ENCODE measurements around the gene CAMK1D. TPM values are rescaled to one million over a fixed set of nuclear protein-coding genes. Genes with fewer than 3 reads are reported as not detected.

CAMK1D gene
- total and polyA plus RNA-seq, 10 of the 15 experiments (the other 5 are each of a cell fraction or from before 2014, with no cell fraction given) = 2.1 to 35.5 (median 14.7) TPM

DNA sequence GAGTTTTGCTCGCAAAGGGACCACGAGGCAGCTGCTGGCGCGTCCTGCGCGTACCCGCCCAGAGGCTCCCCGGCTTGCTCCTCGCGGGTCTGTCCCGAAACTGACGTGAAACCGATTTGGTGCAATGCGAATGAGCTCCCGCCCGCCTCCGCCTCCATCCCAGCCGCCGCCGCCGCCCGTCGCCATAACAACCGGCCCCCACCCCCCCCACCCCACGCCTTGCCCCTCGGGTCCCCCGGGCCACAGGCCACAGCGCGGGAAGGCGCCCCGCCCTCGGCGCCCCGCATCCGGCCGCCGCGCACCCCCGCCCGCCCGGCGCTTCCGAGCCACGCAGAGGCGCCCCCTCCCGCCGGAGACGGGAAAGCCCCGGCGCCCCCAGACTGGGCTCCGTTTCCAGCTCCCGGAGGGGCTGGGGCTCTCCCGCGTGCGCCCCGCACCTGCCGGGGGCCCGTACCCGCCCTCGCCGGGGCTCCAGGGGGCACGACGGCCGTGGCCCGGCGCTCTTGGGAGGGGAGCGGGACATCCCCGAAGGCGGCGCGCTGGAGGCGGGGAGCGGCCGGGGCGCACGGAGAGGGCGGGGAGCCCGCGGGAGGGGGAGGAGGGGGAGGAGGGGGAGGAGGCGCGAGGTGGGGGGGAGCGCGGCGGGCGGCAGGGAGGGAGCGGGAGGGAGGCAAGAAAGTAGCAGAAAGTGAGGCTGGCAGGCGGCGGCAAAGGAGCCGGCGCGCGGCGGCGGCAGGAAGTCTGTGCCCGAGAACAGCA is at the start of gene CAMK1D (continued):
- TF ChIP-seq, protein P1, sequence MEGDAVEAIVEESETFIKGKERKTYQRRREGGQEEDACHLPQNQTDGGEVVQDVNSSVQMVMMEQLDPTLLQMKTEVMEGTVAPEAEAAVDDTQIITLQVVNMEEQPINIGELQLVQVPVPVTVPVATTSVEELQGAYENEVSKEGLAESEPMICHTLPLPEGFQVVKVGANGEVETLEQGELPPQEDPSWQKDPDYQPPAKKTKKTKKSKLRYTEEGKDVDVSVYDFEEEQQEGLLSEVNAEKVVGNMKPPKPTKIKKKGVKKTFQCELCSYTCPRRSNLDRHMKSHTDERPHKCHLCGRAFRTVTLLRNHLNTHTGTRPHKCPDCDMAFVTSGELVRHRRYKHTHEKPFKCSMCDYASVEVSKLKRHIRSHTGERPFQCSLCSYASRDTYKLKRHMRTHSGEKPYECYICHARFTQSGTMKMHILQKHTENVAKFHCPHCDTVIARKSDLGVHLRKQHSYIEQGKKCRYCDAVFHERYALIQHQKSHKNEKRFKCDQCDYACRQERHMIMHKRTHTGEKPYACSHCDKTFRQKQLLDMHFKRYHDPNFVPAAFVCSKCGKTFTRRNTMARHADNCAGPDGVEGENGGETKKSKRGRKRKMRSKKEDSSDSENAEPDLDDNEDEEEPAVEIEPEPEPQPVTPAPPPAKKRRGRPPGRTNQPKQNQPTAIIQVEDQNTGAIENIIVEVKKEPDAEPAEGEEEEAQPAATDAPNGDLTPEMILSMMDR (IDR thresholded peaks at IDR 0.05 in 2 of 3, conservative IDR thresholded peaks at IDR 0.05 in 1 of 3; ENCODE audit: control insufficient read depth in 2 of 3, extremely low read depth in 1 of 3, insufficient read depth in 1 of 3, low read depth in 3 of 3, low read length in 3 of 3) = peak; percentile 9 to 19 (median 15); a peak in 1 of 6 replicates
- TF ChIP-seq, protein P2, sequence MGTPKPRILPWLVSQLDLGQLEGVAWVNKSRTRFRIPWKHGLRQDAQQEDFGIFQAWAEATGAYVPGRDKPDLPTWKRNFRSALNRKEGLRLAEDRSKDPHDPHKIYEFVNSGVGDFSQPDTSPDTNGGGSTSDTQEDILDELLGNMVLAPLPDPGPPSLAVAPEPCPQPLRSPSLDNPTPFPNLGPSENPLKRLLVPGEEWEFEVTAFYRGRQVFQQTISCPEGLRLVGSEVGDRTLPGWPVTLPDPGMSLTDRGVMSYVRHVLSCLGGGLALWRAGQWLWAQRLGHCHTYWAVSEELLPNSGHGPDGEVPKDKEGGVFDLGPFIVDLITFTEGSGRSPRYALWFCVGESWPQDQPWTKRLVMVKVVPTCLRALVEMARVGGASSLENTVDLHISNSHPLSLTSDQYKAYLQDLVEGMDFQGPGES (IDR thresholded peaks at IDR 0.05) = no peak
- TF ChIP-seq, protein P3, sequence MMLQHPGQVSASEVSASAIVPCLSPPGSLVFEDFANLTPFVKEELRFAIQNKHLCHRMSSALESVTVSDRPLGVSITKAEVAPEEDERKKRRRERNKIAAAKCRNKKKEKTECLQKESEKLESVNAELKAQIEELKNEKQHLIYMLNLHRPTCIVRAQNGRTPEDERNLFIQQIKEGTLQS (IDR thresholded peaks at IDR 0.05; ENCODE audit: borderline replicate concordance, extremely low read depth, low read depth, low read length) = no peak
- TF ChIP-seq, protein P4, sequence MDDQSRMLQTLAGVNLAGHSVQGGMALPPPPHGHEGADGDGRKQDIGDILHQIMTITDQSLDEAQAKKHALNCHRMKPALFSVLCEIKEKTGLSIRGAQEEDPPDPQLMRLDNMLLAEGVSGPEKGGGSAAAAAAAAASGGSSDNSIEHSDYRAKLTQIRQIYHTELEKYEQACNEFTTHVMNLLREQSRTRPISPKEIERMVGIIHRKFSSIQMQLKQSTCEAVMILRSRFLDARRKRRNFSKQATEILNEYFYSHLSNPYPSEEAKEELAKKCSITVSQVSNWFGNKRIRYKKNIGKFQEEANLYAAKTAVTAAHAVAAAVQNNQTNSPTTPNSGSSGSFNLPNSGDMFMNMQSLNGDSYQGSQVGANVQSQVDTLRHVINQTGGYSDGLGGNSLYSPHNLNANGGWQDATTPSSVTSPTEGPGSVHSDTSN (IDR thresholded peaks at IDR 0.05; ENCODE audit: insufficient replicate concordance, low read depth, low read length) = no peak
- peak; percentile 51; the same call in 1 of the 2 replicates for TF ChIP-seq RB1 (IDR thresholded peaks at IDR 0.05; ENCODE audit: borderline replicate concordance)
- peak; percentile 64; the same call in 1 of the 2 replicates for TF ChIP-seq TARDBP (IDR thresholded peaks at IDR 0.05; ENCODE audit: borderline replicate concordance)
- no peak for TF ChIP-seq RBBP5 (conservative IDR thresholded peaks at IDR 0.05)
- TF ChIP-seq, protein P5, sequence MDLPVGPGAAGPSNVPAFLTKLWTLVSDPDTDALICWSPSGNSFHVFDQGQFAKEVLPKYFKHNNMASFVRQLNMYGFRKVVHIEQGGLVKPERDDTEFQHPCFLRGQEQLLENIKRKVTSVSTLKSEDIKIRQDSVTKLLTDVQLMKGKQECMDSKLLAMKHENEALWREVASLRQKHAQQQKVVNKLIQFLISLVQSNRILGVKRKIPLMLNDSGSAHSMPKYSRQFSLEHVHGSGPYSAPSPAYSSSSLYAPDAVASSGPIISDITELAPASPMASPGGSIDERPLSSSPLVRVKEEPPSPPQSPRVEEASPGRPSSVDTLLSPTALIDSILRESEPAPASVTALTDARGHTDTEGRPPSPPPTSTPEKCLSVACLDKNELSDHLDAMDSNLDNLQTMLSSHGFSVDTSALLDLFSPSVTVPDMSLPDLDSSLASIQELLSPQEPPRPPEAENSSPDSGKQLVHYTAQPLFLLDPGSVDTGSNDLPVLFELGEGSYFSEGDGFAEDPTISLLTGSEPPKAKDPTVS (IDR thresholded peaks at IDR 0.05; ENCODE audit: low read depth, low read length) = no peak
- no peak for TF ChIP-seq NFIC (IDR thresholded peaks at IDR 0.05; ENCODE audit: low read depth, low read length)
- TF ChIP-seq IKZF2 (IDR thresholded peaks at IDR 0.05) = peak in 1 of 2 experiments; percentile 28; a peak in 2 of 4 replicates
- TF ChIP-seq, protein P6, sequence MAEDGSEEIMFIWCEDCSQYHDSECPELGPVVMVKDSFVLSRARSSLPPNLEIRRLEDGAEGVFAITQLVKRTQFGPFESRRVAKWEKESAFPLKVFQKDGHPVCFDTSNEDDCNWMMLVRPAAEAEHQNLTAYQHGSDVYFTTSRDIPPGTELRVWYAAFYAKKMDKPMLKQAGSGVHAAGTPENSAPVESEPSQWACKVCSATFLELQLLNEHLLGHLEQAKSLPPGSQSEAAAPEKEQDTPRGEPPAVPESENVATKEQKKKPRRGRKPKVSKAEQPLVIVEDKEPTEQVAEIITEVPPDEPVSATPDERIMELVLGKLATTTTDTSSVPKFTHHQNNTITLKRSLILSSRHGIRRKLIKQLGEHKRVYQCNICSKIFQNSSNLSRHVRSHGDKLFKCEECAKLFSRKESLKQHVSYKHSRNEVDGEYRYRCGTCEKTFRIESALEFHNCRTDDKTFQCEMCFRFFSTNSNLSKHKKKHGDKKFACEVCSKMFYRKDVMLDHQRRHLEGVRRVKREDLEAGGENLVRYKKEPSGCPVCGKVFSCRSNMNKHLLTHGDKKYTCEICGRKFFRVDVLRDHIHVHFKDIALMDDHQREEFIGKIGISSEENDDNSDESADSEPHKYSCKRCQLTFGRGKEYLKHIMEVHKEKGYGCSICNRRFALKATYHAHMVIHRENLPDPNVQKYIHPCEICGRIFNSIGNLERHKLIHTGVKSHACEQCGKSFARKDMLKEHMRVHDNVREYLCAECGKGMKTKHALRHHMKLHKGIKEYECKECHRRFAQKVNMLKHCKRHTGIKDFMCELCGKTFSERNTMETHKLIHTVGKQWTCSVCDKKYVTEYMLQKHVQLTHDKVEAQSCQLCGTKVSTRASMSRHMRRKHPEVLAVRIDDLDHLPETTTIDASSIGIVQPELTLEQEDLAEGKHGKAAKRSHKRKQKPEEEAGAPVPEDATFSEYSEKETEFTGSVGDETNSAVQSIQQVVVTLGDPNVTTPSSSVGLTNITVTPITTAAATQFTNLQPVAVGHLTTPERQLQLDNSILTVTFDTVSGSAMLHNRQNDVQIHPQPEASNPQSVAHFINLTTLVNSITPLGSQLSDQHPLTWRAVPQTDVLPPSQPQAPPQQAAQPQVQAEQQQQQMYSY (CRISPR knock-in tag; IDR thresholded peaks at IDR 0.05) = no peak
- no peak for TF ChIP-seq PML (IDR thresholded peaks at IDR 0.05; ENCODE audit: low read length)
- no peak for TF ChIP-seq EZH2 (IDR thresholded peaks at IDR 0.05; ENCODE audit: borderline replicate concordance, control insufficient read depth, low read depth, low read length)
- no peak for TF ChIP-seq NFYA (IDR thresholded peaks at IDR 0.05; ENCODE audit: borderline replicate concordance, low read depth, low read length)

Measured in GM12878 (cell line).